ENCODE measurements around the gene LIF. TPM values are rescaled to one million over a fixed set of nuclear protein-coding genes. Genes with fewer than 3 reads are reported as not detected.

Gene LIF
- total RNA-seq, 1 experiment from 2014 or later = 34.4 TPM

DNA sequence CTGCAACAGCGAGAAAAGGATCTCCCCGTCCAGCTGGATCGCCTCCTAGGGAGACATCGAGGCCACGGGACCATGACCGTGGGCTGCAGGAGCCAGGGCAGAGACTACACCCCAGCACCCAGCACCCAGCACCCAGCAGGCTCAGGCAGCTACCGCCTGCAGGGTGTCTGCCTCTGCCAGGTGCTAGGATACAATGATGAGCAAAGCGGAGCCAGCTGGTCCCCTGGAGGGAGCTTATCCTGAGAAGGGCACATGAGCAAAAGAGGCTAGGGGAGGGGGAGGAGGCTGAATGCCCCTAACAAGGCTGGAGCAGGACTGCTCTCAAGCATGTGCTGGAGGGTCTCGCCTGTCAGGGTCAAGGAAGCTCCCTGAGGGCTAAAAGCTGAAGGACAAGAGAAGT is 47.5 kb upstream of the LIF start:
- DNase-seq (ENCODE audit: low read depth, low spot score) (no peak), ATAC-seq (no peak)
- H3K9me3 ChIP-seq (ENCODE audit: control insufficient read depth, insufficient read depth, low read depth, low read length) = no peaks in the 10 kb centered on the region
- no peaks in the 10 kb centered on the region; the same call in 1 of the 2 replicates for H3K36me3 ChIP-seq (ENCODE audit: control insufficient read depth, insufficient read depth, low read length)
- in situ Hi-C loops (cut with HindIII; ENCODE audit: low pct_unique_long_range_greater_than_20kb, low sequenced_read_pairs) = no loop called here
- intact Hi-C loops (cut with micrococcal nuclease; ENCODE audit: unreplicated experiment) = no loop called here
- H3K27me3 ChIP-seq (ENCODE audit: control insufficient read depth, insufficient read depth, low read length) = no peaks in the 10 kb centered on the region
- no TSS peak for BruUV-seq (replicated peaks)
- ChIA-PET POLR2A (no interaction called here), CTCF (no interaction called here)
- no peak overlapping the region for H3K27ac ChIP-seq (ENCODE audit: low read length)
- TF ChIP-seq SIN3A (IDR thresholded peaks at IDR 0.05; ENCODE audit: borderline replicate concordance, insufficient read depth, low read depth, low read length) (no peak), TCF7L2 (IDR thresholded peaks at IDR 0.05; ENCODE audit: low read depth, low read length) (no peak), POLR2AphosphoS5 (IDR thresholded peaks at IDR 0.05; ENCODE audit: low read depth, low read length) (no peak)
- TF ChIP-seq, protein P1, sequence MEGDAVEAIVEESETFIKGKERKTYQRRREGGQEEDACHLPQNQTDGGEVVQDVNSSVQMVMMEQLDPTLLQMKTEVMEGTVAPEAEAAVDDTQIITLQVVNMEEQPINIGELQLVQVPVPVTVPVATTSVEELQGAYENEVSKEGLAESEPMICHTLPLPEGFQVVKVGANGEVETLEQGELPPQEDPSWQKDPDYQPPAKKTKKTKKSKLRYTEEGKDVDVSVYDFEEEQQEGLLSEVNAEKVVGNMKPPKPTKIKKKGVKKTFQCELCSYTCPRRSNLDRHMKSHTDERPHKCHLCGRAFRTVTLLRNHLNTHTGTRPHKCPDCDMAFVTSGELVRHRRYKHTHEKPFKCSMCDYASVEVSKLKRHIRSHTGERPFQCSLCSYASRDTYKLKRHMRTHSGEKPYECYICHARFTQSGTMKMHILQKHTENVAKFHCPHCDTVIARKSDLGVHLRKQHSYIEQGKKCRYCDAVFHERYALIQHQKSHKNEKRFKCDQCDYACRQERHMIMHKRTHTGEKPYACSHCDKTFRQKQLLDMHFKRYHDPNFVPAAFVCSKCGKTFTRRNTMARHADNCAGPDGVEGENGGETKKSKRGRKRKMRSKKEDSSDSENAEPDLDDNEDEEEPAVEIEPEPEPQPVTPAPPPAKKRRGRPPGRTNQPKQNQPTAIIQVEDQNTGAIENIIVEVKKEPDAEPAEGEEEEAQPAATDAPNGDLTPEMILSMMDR (IDR thresholded peaks at IDR 0.05) = no peak
- no peak overlapping the region for H3K4me3 ChIP-seq (ENCODE audit: low read depth in 2 of 2, low read length in 2 of 2)
- peaks cover 14% of the 10 kb centered on the region for H3K4me1 ChIP-seq (ENCODE audit: control insufficient read depth, insufficient read depth, low read length)

DNA sequence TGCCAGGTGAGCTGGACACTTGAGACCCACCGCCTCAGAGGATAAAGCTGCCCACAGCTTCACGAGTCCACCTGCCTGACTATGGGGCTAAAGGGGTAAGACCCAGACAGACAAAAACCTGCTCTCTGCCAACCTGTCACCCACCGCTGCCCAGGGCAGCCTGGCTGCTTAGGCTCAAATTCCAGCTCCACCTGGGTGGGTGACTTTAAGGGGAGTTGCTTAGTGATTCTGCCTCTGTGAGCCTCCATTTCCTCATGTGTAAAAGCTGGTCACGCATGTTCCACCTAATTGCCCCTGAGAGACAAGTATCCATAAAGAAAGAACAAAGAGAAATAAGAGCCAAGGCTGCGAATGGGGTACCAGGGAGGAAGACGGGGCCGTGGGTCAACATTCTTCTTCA is 46.5 kb upstream of the LIF start:
- Histone ChIP-seq H3K36me3 (ENCODE audit: control insufficient read depth, insufficient read depth, low read length) (no peaks in the 10 kb centered on the region; the same call in 1 of the 2 replicates), H3K27me3 (ENCODE audit: control insufficient read depth, insufficient read depth, low read length) (no peaks in the 10 kb centered on the region), H3K27ac (ENCODE audit: low read length) (no peak overlapping the region), H3K4me3 (ENCODE audit: low read depth in 2 of 2, low read length in 2 of 2) (no peak overlapping the region), H3K4me1 (ENCODE audit: control insufficient read depth, insufficient read depth, low read length) (peaks cover 19% of the 10 kb centered on the region), H3K9me3 (ENCODE audit: control insufficient read depth, insufficient read depth, low read depth, low read length) (no peaks in the 10 kb centered on the region)
- no peak for TF ChIP-seq POLR2AphosphoS5 (IDR thresholded peaks at IDR 0.05; ENCODE audit: low read depth, low read length)
- TF ChIP-seq TCF7L2 (IDR thresholded peaks at IDR 0.05; ENCODE audit: low read depth, low read length) = no peak
- TF ChIP-seq SIN3A (IDR thresholded peaks at IDR 0.05; ENCODE audit: borderline replicate concordance, insufficient read depth, low read depth, low read length) = no peak
- TF ChIP-seq, protein P2, sequence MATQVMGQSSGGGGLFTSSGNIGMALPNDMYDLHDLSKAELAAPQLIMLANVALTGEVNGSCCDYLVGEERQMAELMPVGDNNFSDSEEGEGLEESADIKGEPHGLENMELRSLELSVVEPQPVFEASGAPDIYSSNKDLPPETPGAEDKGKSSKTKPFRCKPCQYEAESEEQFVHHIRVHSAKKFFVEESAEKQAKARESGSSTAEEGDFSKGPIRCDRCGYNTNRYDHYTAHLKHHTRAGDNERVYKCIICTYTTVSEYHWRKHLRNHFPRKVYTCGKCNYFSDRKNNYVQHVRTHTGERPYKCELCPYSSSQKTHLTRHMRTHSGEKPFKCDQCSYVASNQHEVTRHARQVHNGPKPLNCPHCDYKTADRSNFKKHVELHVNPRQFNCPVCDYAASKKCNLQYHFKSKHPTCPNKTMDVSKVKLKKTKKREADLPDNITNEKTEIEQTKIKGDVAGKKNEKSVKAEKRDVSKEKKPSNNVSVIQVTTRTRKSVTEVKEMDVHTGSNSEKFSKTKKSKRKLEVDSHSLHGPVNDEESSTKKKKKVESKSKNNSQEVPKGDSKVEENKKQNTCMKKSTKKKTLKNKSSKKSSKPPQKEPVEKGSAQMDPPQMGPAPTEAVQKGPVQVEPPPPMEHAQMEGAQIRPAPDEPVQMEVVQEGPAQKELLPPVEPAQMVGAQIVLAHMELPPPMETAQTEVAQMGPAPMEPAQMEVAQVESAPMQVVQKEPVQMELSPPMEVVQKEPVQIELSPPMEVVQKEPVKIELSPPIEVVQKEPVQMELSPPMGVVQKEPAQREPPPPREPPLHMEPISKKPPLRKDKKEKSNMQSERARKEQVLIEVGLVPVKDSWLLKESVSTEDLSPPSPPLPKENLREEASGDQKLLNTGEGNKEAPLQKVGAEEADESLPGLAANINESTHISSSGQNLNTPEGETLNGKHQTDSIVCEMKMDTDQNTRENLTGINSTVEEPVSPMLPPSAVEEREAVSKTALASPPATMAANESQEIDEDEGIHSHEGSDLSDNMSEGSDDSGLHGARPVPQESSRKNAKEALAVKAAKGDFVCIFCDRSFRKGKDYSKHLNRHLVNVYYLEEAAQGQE (IDR thresholded peaks at IDR 0.05; ENCODE audit: insufficient read depth in 1 of 2, low read depth in 2 of 2, low read length in 1 of 2) = no peak
- TF ChIP-seq, protein P1 (IDR thresholded peaks at IDR 0.05) = no peak
- ATAC-seq = no peak
- DNase-seq (ENCODE audit: low read depth, low spot score) = no peak
- intact Hi-C loops (cut with micrococcal nuclease; ENCODE audit: unreplicated experiment) (no loop called here), in situ Hi-C loops (cut with HindIII; ENCODE audit: low pct_unique_long_range_greater_than_20kb, low sequenced_read_pairs) (no loop called here)
- CTCF ChIA-PET = no interaction called here
- no TSS peak for BruUV-seq (replicated peaks)
- POLR2A ChIA-PET = no interaction called here

All from Panc1 (cell line).